GM13976 (cell line): ENCODE data around the gene MYOG.

Experiments used
- DNase-seq: peaks from one replicate; pipeline ENCODE4 v3.0.0; 2012; ENCODE audit warnings: low spot score
- CTCF ChIP-seq: IDR thresholded peaks from 2 replicates; pipeline ENCODE4 v1.5.1; 2012; ENCODE audit warnings: borderline replicate concordance, mild to moderate bottlenecking; ENCODE audit not compliant: insufficient read depth; ENCODE audit errors: extremely low read depth, missing control alignments, control extremely low read depth
- in situ Hi-C: fragments of 300-500 bp; cut with MboI; formaldehyde crosslinking; loops from one replicate; pipeline ENCODE4 v1.12.0; 2022; ENCODE audit warnings: low sequenced_read_pairs, mixed read lengths, inconsistent platforms; ENCODE audit not compliant: unreplicated experiment

MYOG gene

GRCh38 chr1:203090421-203091198, 4.8 kb upstream of the MYOG start:
- in situ Hi-C loops, result no loop called here
- TF ChIP-seq CTCF, result no peak
- DNase-seq, result no peak

- in situ Hi-C loops, result no loop called here
- no peak for DNase-seq
- TF ChIP-seq CTCF, result no peak
Measured at GRCh38 chr1:203089651-203090045, 3.8 kb upstream of the MYOG start.

GRCh38 chr1:203089001-203089650, 3.3 kb upstream of the MYOG start:
- in situ Hi-C loops, result no loop called here
- peak; percentile 8 for DNase-seq
- TF ChIP-seq CTCF, result no peak

- DNase-seq, result no peak
- in situ Hi-C loops, result no loop called here
- no peak for TF ChIP-seq CTCF
Measured at GRCh38 chr1:203088441-203088840, 2.6 kb upstream of the MYOG start.

GRCh38 chr1:203086992-203087763, 1.4 kb upstream of the MYOG start:
- DNase-seq, result no peak
- TF ChIP-seq CTCF, result no peak
- in situ Hi-C loops, result no loop called here

- TF ChIP-seq CTCF, result peak; percentile 44
- in situ Hi-C loops, result no loop called here
- peak; percentile 77 for DNase-seq
Measured at GRCh38 chr1:203084588-203085527, 954 bp downstream of the MYOG start.
